ENCODE measurements around the gene PEX5L.

- TF ChIP-seq CTCF (IDR thresholded peaks at IDR 0.05; ENCODE audit: low read length) (no peak), EZH2 (optimal IDR thresholded peaks at IDR 0.05; ENCODE audit: low read depth, low read length) (no peak), EZH2phosphoT487 (IDR thresholded peaks at IDR 0.05; ENCODE audit: low read length) (no peak)
Measured at GRCh38 chr3:179897231-179897630, 139.5 kb downstream of the PEX5L start.

All from MM.1S (cell line).